ENCODE results near the gene RAF1. TPM values are rescaled to one million over a fixed set of nuclear protein-coding genes. Genes with fewer than 3 reads are reported as not detected.

The RAF1 gene
- total and polyA plus RNA-seq, 2 experiments from 2014 or later = 39.5 to 123 TPM

DNA sequence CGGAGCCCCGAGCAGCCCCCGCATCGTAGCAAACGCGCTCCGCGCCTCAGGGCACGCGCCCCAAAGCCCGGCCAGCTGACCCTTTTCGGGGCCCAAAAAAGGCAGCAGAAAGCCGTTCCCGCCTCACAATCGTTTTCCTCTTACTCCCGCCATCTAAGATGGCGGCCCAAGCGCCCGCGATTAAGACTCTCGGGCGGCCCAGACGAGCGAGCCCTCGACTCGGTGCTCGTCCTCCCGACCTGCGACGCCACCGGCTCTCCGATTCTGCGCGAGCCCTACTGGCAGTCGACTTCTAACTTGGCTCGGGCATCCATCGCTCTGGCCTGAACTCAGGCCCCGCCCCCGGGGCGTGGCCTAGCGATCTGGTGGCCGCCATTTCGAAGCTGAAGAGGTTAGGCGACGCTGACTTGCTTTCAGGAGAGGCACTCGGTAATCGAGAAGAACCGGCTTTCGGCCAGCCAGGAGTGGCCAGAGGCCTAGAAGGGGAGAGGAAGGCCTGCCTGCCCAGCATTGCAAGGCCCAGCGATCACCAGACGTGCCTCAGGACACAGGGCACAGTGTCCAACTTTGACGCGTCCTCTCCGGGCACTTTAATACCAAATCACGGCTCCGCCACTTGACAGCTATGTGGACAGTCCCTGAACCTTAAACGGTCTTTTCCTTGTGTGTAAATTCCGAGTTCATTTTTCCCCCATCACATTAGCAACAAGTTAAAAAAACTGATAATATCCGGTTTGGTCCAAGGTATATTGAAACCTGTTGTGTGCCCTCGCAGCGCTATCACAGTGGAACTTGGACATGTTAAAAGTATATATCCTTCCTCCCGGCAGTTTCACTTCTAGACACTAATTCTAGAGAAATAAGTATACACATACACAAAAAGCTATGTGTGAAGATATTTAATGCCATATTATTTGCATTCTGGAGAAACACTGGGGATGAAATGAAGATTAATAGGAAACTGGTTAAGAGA is at the start of gene RAF1 (continued):
- no peak for TF ChIP-seq EZH2phosphoT487 (IDR thresholded peaks at IDR 0.05; ENCODE audit: unreplicated experiment)

- Histone ChIP-seq H3K79me2 (replicated peaks; ENCODE audit: insufficient read depth) (no peaks in the 10 kb centered on the region), H2AFZ (no peak overlapping the region), H3K36me3 (ENCODE audit: insufficient read depth) (no peaks in the 10 kb centered on the region), H3K27me3 (ENCODE audit: insufficient read depth) (no peaks in the 10 kb centered on the region), H3K4me3 (no peak overlapping the region), H3F3A (replicated peaks; ENCODE audit: low read depth) (no peaks in the 10 kb centered on the region), H3K9me2 (ENCODE audit: insufficient read depth) (peaks cover 3% of the 10 kb centered on the region; the same call in 1 of the 2 replicates), H3K4me1 (ENCODE audit: insufficient read depth) (no peaks in the 10 kb centered on the region), H3K4me2 (no peak overlapping the region), H3K27ac (ENCODE audit: low read depth) (no peak overlapping the region), H4K20me1 (replicated peaks; ENCODE audit: insufficient read depth) (no peaks in the 10 kb centered on the region)
- ATAC-seq (no peak), DNase-seq (ENCODE audit: low spot score) (no peak)
- Mint-ChIP-seq H3K4me3 (no peak overlapping the region), H3K27me3 (ENCODE audit: insufficient read depth, low read depth, poor library complexity) (peaks cover 2% of the 10 kb centered on the region), H3K4me1 (no peaks in the 10 kb centered on the region), H3K36me3 (ENCODE audit: low read depth) (no peaks in the 10 kb centered on the region), H3K27ac (no peak overlapping the region), H3K9me3 (no peaks in the 10 kb centered on the region)
- TF ChIP-seq, protein P1, sequence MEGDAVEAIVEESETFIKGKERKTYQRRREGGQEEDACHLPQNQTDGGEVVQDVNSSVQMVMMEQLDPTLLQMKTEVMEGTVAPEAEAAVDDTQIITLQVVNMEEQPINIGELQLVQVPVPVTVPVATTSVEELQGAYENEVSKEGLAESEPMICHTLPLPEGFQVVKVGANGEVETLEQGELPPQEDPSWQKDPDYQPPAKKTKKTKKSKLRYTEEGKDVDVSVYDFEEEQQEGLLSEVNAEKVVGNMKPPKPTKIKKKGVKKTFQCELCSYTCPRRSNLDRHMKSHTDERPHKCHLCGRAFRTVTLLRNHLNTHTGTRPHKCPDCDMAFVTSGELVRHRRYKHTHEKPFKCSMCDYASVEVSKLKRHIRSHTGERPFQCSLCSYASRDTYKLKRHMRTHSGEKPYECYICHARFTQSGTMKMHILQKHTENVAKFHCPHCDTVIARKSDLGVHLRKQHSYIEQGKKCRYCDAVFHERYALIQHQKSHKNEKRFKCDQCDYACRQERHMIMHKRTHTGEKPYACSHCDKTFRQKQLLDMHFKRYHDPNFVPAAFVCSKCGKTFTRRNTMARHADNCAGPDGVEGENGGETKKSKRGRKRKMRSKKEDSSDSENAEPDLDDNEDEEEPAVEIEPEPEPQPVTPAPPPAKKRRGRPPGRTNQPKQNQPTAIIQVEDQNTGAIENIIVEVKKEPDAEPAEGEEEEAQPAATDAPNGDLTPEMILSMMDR (conservative IDR thresholded peaks at IDR 0.05; ENCODE audit: low read depth in 2 of 2) = no peak
- TF ChIP-seq JUNB (IDR thresholded peaks at IDR 0.05; ENCODE audit: unreplicated experiment) (no peak), POLR2AphosphoS5 (IDR thresholded peaks at IDR 0.05; ENCODE audit: low read depth) (no peak), ZNF114 (CRISPR knock-in tag; IDR thresholded peaks at IDR 0.05) (no peak), EZH2 (IDR thresholded peaks at IDR 0.05; ENCODE audit: low read depth, unreplicated experiment) (no peak), ZNF331 (CRISPR knock-in tag; IDR thresholded peaks at IDR 0.05; ENCODE audit: low read depth) (no peak), NANOG (IDR thresholded peaks at IDR 0.05; ENCODE audit: borderline replicate concordance) (no peak), STAT1 (IDR thresholded peaks at IDR 0.05; ENCODE audit: unreplicated experiment) (no peak), ZNF462 (CRISPR knock-in tag; IDR thresholded peaks at IDR 0.05) (no peak)
- TF ChIP-seq, protein P2, sequence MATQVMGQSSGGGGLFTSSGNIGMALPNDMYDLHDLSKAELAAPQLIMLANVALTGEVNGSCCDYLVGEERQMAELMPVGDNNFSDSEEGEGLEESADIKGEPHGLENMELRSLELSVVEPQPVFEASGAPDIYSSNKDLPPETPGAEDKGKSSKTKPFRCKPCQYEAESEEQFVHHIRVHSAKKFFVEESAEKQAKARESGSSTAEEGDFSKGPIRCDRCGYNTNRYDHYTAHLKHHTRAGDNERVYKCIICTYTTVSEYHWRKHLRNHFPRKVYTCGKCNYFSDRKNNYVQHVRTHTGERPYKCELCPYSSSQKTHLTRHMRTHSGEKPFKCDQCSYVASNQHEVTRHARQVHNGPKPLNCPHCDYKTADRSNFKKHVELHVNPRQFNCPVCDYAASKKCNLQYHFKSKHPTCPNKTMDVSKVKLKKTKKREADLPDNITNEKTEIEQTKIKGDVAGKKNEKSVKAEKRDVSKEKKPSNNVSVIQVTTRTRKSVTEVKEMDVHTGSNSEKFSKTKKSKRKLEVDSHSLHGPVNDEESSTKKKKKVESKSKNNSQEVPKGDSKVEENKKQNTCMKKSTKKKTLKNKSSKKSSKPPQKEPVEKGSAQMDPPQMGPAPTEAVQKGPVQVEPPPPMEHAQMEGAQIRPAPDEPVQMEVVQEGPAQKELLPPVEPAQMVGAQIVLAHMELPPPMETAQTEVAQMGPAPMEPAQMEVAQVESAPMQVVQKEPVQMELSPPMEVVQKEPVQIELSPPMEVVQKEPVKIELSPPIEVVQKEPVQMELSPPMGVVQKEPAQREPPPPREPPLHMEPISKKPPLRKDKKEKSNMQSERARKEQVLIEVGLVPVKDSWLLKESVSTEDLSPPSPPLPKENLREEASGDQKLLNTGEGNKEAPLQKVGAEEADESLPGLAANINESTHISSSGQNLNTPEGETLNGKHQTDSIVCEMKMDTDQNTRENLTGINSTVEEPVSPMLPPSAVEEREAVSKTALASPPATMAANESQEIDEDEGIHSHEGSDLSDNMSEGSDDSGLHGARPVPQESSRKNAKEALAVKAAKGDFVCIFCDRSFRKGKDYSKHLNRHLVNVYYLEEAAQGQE (IDR thresholded peaks at IDR 0.05; ENCODE audit: unreplicated experiment) = no peak
- TF ChIP-seq, protein P3, sequence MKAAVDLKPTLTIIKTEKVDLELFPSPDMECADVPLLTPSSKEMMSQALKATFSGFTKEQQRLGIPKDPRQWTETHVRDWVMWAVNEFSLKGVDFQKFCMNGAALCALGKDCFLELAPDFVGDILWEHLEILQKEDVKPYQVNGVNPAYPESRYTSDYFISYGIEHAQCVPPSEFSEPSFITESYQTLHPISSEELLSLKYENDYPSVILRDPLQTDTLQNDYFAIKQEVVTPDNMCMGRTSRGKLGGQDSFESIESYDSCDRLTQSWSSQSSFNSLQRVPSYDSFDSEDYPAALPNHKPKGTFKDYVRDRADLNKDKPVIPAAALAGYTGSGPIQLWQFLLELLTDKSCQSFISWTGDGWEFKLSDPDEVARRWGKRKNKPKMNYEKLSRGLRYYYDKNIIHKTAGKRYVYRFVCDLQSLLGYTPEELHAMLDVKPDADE (IDR thresholded peaks at IDR 0.05) = no peak
Measured at GRCh38 chr3:12710062-12710461, 46.1 kb upstream of the RAF1 start.
